Endothelial cell of umbilical vein (primary cell): ENCODE results near the gene DBX1.

Experiments
- CTCF ChIP-seq, 2 donors: IDR thresholded peaks; 1 replicate in 1 of 2; 2 replicates in 1 of 2; pipeline ENCODE4 v1.5.1; 2011; ENCODE audit warnings: low read length in 2 of 2, mild to moderate bottlenecking in 2 of 2, moderate library complexity in 2 of 2, control low read depth in 1 of 2, inconsistent platforms in 1 of 2, low read depth in 1 of 2; ENCODE audit not compliant: insufficient read depth in 1 of 2; ENCODE audit errors: extremely low read depth in 1 of 2
- EZH2 ChIP-seq: IDR thresholded peaks from 2 replicates; pipeline ENCODE4 v1.6.1; 2012; ENCODE audit warnings: borderline replicate concordance, low read depth, mild to moderate bottlenecking, moderate library complexity, low read length, inconsistent platforms; ENCODE audit not compliant: severe bottlenecking
- FOS ChIP-seq: IDR thresholded peaks from 2 replicates; pipeline ENCODE4 v1.6.1; 2011; ENCODE audit warnings: mild to moderate bottlenecking, low read length, moderate library complexity, borderline replicate concordance; ENCODE audit not compliant: insufficient read depth
- POLR2A ChIP-seq: IDR thresholded peaks from 2 replicates; pipeline ENCODE4 v1.6.1; 2012; ENCODE audit warnings: low read depth, mild to moderate bottlenecking, control low read depth, low read length
- POLR2AphosphoS5 ChIP-seq: IDR thresholded peaks from 2 replicates; pipeline ENCODE4 v1.6.1; 2012; ENCODE audit warnings: low read depth, mild to moderate bottlenecking, control low read depth, low read length, moderate library complexity; ENCODE audit not compliant: insufficient read depth

- TF ChIP-seq EZH2 (no peak), CTCF (IDR thresholded peaks at IDR 0.05; ENCODE audit: extremely low read depth in 1 of 2, insufficient read depth in 1 of 2, low read depth in 1 of 2, low read length in 2 of 2) (no peak), POLR2A (no peak), POLR2AphosphoS5 (no peak), FOS (no peak)
These were observed 33.6 kb downstream of the DBX1 start for GRCh38 chr11:20126724-20127123.
